Gastrocnemius medialis (tissue), 4 donors: ENCODE data around the gene GALNT13. TPM values are rescaled to one million over a fixed set of nuclear protein-coding genes. Genes with fewer than 3 reads are reported as not detected.
A peak's percentile ranks its signal among the peaks of the same experiment; 100 is the strongest.

Experiments used
- ATAC-seq, 2 donors: fragments of 150-250 bp; one replicate each; pipeline ENCODE4 v1.9.1; 2016
- DNase-seq, 2 donors: peaks; one replicate each; pipeline ENCODE4 v3.0.0-alpha.2; 2019
- H3K27ac ChIP-seq, 4 donors: fragments of 200-600 bp; sonication (generic); 1 replicate in 1 of 4; 2 replicates in 3 of 4; pipeline ENCODE4 v1.5.1; 2016 to 2018; ENCODE audit warnings: mild to moderate bottlenecking in 2 of 4, moderate library complexity in 1 of 4
- H3K27me3 ChIP-seq, 3 donors: fragments of 200-600 bp; sonication (generic) in 2 of 3; 1 replicate in 1 of 3; 2 replicates in 2 of 3; pipeline versions ENCODE4 v1.5.1 to v1.6.0; 2016 to 2019; ENCODE audit warnings: mild to moderate bottlenecking in 1 of 3, moderate library complexity in 1 of 3
- H3K36me3 ChIP-seq, 2 donors: fragments of 200-600 bp; sonication (generic) in 1 of 2; one replicate each; pipeline ENCODE4 v1.5.1; 2017 to 2018
- H3K4me1 ChIP-seq, 2 donors: fragments of 200-600 bp; sonication (generic) in 1 of 2; one replicate each; pipeline ENCODE4 v1.5.1; 2016 to 2017; ENCODE audit warnings: mild to moderate bottlenecking in 2 of 2
- H3K4me3 ChIP-seq, 4 donors: fragments of 200-600 bp; sonication (generic) in 3 of 4; 1 replicate in 1 of 4; 2 replicates in 3 of 4; pipeline ENCODE4 v1.5.1; 2016 to 2019; ENCODE audit warnings: mild to moderate bottlenecking in 2 of 4
- H3K9me3 ChIP-seq, 3 donors: fragments of 200-600 bp; sonication (generic) in 2 of 3; 1 replicate in 1 of 3; 2 replicates in 2 of 3; pipeline ENCODE4 v1.5.1; 2016 to 2019
- POLR2A ChIP-seq, 2 donors: fragments of 450-650 bp; IDR thresholded peaks; one replicate each; pipeline ENCODE4 v1.6.1; 2017; ENCODE audit warnings: antibody characterized with exemption in 2 of 2, mild to moderate bottlenecking in 2 of 2, moderate library complexity in 2 of 2
- in situ Hi-C, 4 donors: fragments of 200-750 bp; cut with MboI; loops; one replicate each; pipeline versions ENCODE4 v1.15.0 to v1.8.0; 2017; ENCODE audit warnings: low sequenced_read_pairs in 4 of 4
- intact Hi-C: fragments of 100-400 bp; cut with DNase I; formaldehyde crosslinking; loops from one replicate; pipeline ENCODE4 v1.15.1; 2023; ENCODE audit warnings: low total_unique reads
- total RNA-seq, 4 donors: library from RNA; depleted of rRNA; stranded (reverse); fragments of >200 nt; gene quantifications; one replicate each; pipeline versions ENCODE4 v1.1.0 to v1.2.3, GENCODE V29; 2016
- TF ChIP-seq, protein P1 (sequence below), 5 experiments: fragments of 450-650 bp in 3 of 5; fragments of 200-600 bp in 2 of 5; sonication (generic) in 2 of 5; IDR thresholded peaks in 4 of 5; conservative IDR thresholded peaks in 1 of 5; 1 replicate in 4 of 5; 2 replicates in 1 of 5; pipeline ENCODE4 v1.5.1; 2016 to 2019; ENCODE audit warnings: antibody characterized with exemption in 5 of 5, mild to moderate bottlenecking in 3 of 5, moderate library complexity in 3 of 5

GALNT13 gene
- total RNA-seq, 4 donors from 2014 or later: 0.10 TPM; not detected in 3

DNA sequence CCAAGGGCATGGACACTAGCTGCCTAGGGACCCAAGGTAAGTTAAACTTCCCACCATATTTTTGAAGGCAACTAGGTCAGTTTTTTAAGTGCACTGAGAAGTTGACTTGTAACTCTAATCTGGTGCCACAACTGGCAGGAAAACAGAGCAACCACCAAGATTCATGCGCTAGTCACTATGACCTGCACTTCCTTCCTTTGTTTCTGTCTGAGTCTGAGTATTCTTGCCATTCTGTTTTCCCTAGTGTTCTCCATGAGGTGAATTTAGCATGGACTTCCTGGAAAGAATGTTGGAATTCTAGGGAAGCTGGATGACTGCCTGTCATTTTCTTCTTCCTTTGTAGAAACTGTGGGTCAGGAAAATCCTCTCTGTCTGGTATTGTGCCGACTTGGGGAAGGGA lies 249.0 kb downstream of the GALNT13 start:
- ATAC-seq: no peak
- intact Hi-C loops: no loop called here

DNA sequence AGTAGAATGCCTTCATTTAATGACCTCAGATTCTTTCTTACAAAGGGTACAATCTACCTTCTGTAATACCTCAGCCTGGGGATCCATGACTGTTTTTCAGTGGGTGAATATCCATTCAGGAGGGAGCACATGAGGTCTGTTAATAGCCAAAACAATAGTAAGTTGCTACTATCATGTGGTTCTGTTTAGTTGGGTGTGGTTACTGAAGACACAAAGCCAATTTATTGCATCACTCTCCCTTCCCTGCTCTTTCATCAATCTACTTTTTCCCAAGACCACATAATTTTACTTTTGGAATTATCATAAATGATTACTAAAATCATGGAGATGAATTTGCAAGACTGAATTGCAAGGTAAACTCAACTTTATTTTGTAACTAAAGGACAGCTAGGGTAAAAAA lies 254.2 kb downstream of the GALNT13 start:
- no peaks in the 10 kb centered on the region for H3K27me3 ChIP-seq
- no peaks in the 10 kb centered on the region for H3K4me1 ChIP-seq
- H3K9me3 ChIP-seq: no peaks in the 10 kb centered on the region
- ATAC-seq (no peak), DNase-seq (no peak)
- H3K36me3 ChIP-seq: no peaks in the 10 kb centered on the region
- H3K4me3 ChIP-seq: no peak overlapping the region
- in situ Hi-C loops (no loop called here), intact Hi-C loops (no loop called here)
- no peak overlapping the region for H3K27ac ChIP-seq
- no peak for TF ChIP-seq POLR2A (IDR thresholded peaks at IDR 0.05)
- TF ChIP-seq, protein P1, sequence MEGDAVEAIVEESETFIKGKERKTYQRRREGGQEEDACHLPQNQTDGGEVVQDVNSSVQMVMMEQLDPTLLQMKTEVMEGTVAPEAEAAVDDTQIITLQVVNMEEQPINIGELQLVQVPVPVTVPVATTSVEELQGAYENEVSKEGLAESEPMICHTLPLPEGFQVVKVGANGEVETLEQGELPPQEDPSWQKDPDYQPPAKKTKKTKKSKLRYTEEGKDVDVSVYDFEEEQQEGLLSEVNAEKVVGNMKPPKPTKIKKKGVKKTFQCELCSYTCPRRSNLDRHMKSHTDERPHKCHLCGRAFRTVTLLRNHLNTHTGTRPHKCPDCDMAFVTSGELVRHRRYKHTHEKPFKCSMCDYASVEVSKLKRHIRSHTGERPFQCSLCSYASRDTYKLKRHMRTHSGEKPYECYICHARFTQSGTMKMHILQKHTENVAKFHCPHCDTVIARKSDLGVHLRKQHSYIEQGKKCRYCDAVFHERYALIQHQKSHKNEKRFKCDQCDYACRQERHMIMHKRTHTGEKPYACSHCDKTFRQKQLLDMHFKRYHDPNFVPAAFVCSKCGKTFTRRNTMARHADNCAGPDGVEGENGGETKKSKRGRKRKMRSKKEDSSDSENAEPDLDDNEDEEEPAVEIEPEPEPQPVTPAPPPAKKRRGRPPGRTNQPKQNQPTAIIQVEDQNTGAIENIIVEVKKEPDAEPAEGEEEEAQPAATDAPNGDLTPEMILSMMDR (IDR thresholded peaks at IDR 0.05 in 4 of 5, conservative IDR thresholded peaks at IDR 0.05 in 1 of 5): no peak

More for the DNA sequence above, 249.0 kb downstream of the GALNT13 start:
- in situ Hi-C loops: no loop called here
- Histone ChIP-seq H3K4me1 (no peaks in the 10 kb centered on the region), H3K36me3 (no peaks in the 10 kb centered on the region), H3K27me3 (no peaks in the 10 kb centered on the region), H3K9me3 (no peaks in the 10 kb centered on the region), H3K4me3 (no peak overlapping the region), H3K27ac (no peak overlapping the region)
- no peak for TF ChIP-seq POLR2A (IDR thresholded peaks at IDR 0.05)
- TF ChIP-seq, protein P1 (IDR thresholded peaks at IDR 0.05 in 4 of 5, conservative IDR thresholded peaks at IDR 0.05 in 1 of 5): no peak
- DNase-seq: no peak

DNA sequence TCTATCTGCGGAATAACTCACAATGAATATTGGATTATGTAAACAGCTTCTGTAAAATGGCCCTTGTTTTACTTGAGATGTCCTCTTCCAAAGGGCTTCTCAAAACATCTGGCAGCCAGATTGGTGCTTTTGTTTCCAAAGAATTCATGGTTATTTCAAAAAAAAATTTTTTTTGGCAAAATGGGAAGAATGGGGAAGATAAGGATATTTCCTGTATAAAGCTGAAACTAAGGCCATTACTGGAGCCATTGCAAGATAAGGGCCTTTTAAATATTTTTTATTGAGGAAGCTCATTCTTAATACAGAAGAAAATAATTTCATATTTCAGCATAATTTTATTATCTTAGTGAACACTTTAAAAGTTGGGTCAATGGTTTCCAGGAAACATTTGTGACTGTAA lies 259.1 kb downstream of the GALNT13 start:
- TF ChIP-seq, protein P1 (IDR thresholded peaks at IDR 0.05 in 4 of 5, conservative IDR thresholded peaks at IDR 0.05 in 1 of 5): no peak
- no peak for TF ChIP-seq POLR2A (IDR thresholded peaks at IDR 0.05)

DNA sequence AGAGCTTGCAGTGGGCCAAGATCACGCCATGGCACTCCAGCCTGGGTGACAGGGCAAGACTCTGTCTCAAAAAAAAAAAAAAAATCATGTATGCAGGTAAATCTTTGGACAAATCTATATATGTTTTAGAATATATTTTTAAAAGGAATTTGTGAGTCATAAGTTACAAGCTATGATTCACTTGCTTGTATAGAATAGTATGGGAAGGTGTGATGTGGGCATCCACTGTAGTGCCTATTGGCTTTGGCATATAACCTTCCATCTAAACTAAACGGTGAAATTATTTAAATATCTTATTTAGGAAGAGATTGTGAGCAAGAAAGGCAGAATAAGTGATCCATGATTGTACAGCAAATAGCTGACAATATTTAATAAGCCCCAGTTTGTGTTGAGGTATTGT lies 261.1 kb downstream of the GALNT13 start:
- Histone ChIP-seq H3K27ac (no peak overlapping the region), H3K36me3 (no peaks in the 10 kb centered on the region), H3K27me3 (no peaks in the 10 kb centered on the region), H3K4me3 (no peak overlapping the region), H3K9me3 (no peaks in the 10 kb centered on the region), H3K4me1 (no peaks in the 10 kb centered on the region)
- TF ChIP-seq POLR2A (IDR thresholded peaks at IDR 0.05): no peak
- TF ChIP-seq, protein P1 (IDR thresholded peaks at IDR 0.05 in 4 of 5, conservative IDR thresholded peaks at IDR 0.05 in 1 of 5): no peak
- intact Hi-C loops (no loop called here), in situ Hi-C loops (no loop called here)
- no peak for ATAC-seq
- no peak for DNase-seq

More for the DNA sequence above, 259.1 kb downstream of the GALNT13 start:
- H3K27me3 ChIP-seq: no peaks in the 10 kb centered on the region
- intact Hi-C loops: no loop called here
- ATAC-seq (no peak), DNase-seq (no peak)
- H3K36me3 ChIP-seq: no peaks in the 10 kb centered on the region
- H3K4me1 ChIP-seq: no peaks in the 10 kb centered on the region
- H3K27ac ChIP-seq: no peak overlapping the region
- no peak overlapping the region for H3K4me3 ChIP-seq
- H3K9me3 ChIP-seq: no peaks in the 10 kb centered on the region
- in situ Hi-C loops: no loop called here

DNA sequence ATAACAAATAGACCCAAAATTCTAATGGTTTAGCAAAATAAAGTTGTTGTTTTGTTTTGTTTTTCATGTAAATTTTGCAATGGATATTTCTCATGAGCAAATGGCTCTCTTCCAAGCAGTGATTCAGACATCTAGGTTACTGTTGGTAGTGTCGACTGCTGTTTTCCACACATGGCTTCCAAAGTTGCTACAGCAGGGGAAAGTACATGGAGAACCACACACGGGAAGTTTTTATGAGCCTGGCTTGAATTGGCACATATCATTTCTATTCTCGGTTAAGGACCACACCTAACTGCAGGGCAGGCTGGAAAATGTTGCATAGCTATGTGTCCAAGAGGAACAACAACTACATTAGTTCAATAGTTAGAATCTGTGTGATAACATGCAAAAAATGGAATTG lies 262.1 kb downstream of the GALNT13 start:
- ATAC-seq (peak in 1 of 2 donors; percentile 42), DNase-seq (peak in 1 of 2 donors; percentile 21)
- intact Hi-C loops (no loop called here), in situ Hi-C loops (no loop called here)
- Histone ChIP-seq H3K27ac (no peak overlapping the region), H3K36me3 (no peaks in the 10 kb centered on the region), H3K4me3 (no peak overlapping the region), H3K27me3 (no peaks in the 10 kb centered on the region), H3K9me3 (no peaks in the 10 kb centered on the region), H3K4me1 (no peaks in the 10 kb centered on the region)
- TF ChIP-seq POLR2A (IDR thresholded peaks at IDR 0.05): no peak
- TF ChIP-seq, protein P1 (IDR thresholded peaks at IDR 0.05 in 4 of 5, conservative IDR thresholded peaks at IDR 0.05 in 1 of 5): no peak
